ENCODE data around the gene JAG2.

The JAG2 gene

GRCh38 chr14:105213361-105213760 lies 44.8 kb upstream of the JAG2 start:
- H3K27ac ChIP-seq = no peak overlapping the region
- peaks cover 28 to 92% (median 51%) of the 10 kb centered on the region in 3 donors for H3K36me3 ChIP-seq
- H3K27me3 ChIP-seq = no peaks in the 10 kb centered on the region
- intact Hi-C loops (cut with DNase I; ENCODE audit: low total_unique reads) = no loop called here
- DNase-seq = no peak
- no peak for TF ChIP-seq CTCF (IDR thresholded peaks at IDR 0.05)
- no peaks in the 10 kb centered on the region for H3K9me3 ChIP-seq
- H3K4me3 ChIP-seq = no peak overlapping the region
- H3K4me1 ChIP-seq = no peaks in the 10 kb centered on the region

- Histone ChIP-seq H3K4me1 (no peaks in the 10 kb centered on the region), H3K9me3 (no peaks in the 10 kb centered on the region), H3K36me3 (peaks cover 22 to 85% (median 44%) of the 10 kb centered on the region in 3 donors), H3K4me3 (no peak overlapping the region), H3K27me3 (no peaks in the 10 kb centered on the region), H3K27ac (no peak overlapping the region)
- TF ChIP-seq CTCF (IDR thresholded peaks at IDR 0.05) = no peak
- no peak for DNase-seq
- intact Hi-C loops (cut with DNase I; ENCODE audit: low total_unique reads) = no loop called here
Measured at GRCh38 chr14:105212541-105213300, 44.1 kb upstream of the JAG2 start.

GRCh38 chr14:105211758-105212089 lies 43.1 kb upstream of the JAG2 start:
- peaks cover 0 to 6% (median 0%) of the 10 kb centered on the region in 4 donors for H3K4me1 ChIP-seq
- DNase-seq = no peak
- H3K36me3 ChIP-seq = peaks cover 12 to 75% (median 34%) of the 10 kb centered on the region in 3 donors
- H3K27ac ChIP-seq = no peak overlapping the region
- intact Hi-C loops (cut with DNase I; ENCODE audit: low total_unique reads) = no loop called here
- no peak overlapping the region for H3K4me3 ChIP-seq
- H3K9me3 ChIP-seq = no peaks in the 10 kb centered on the region
- TF ChIP-seq CTCF (IDR thresholded peaks at IDR 0.05) = no peak
- H3K27me3 ChIP-seq = no peaks in the 10 kb centered on the region

GRCh38 chr14:105211086-105211757 lies 42.6 kb upstream of the JAG2 start:
- Histone ChIP-seq H3K27me3 (no peaks in the 10 kb centered on the region), H3K4me1 (peaks cover 0 to 8% (median 0%) of the 10 kb centered on the region in 4 donors), H3K9me3 (no peaks in the 10 kb centered on the region), H3K4me3 (no peak overlapping the region), H3K36me3 (peaks cover 8 to 70% (median 29%) of the 10 kb centered on the region in 3 donors), H3K27ac (no peak overlapping the region)
- DNase-seq = no peak
- intact Hi-C loops (cut with DNase I; ENCODE audit: low total_unique reads) = no loop called here
- no peak for TF ChIP-seq CTCF (IDR thresholded peaks at IDR 0.05)

- TF ChIP-seq CTCF (IDR thresholded peaks at IDR 0.05) = no peak
- H3K36me3 ChIP-seq = peaks cover 7 to 66% (median 29%) of the 10 kb centered on the region in 3 donors
Measured at GRCh38 chr14:105210266-105211025, 41.9 kb upstream of the JAG2 start.

More at GRCh38 chr14:105210266-105211025, 41.9 kb upstream of the JAG2 start:
- no peak overlapping the region for H3K4me3 ChIP-seq
- H3K4me1 ChIP-seq = peaks cover 0 to 16% (median 5%) of the 10 kb centered on the region in 4 donors
- H3K9me3 ChIP-seq = no peaks in the 10 kb centered on the region
- no peak for DNase-seq
- no peak overlapping the region for H3K27ac ChIP-seq
- intact Hi-C loops (cut with DNase I; ENCODE audit: low total_unique reads) = no loop called here
- no peaks in the 10 kb centered on the region for H3K27me3 ChIP-seq

All from tibial artery (tissue), 4 donors.